GM23248 (cell line): ENCODE measurements around the gene OR8D2. TPM values are rescaled to one million over a fixed set of nuclear protein-coding genes. Genes with fewer than 3 reads are reported as not detected.

ENCODE experiments used
- DNase-seq: peaks from one replicate; pipeline ENCODE4 v3.0.0-alpha.2; 2015
- H2AFZ ChIP-seq: fragments of 200-600 bp; sonication (generic); 2 replicates; pipeline ENCODE4 v1.6.1; 2016; ENCODE audit warnings: antibody characterized with exemption
- H3F3A ChIP-seq: fragments of 200-600 bp; sonication (generic); 2 replicates; pipeline ENCODE4 v1.6.1; 2016; ENCODE audit warnings: mild to moderate bottlenecking, antibody characterized with exemption, mixed run types; ENCODE audit not compliant: insufficient read depth
- H3K27ac ChIP-seq: fragments of 200-600 bp; sonication (generic); 2 replicates; pipeline ENCODE4 v1.5.1; 2016; ENCODE audit warnings: mild to moderate bottlenecking
- H3K27me3 ChIP-seq: fragments of 200-600 bp; sonication (generic); replicated peaks from 2 replicates; pipeline ENCODE4 v1.6.1; 2016; ENCODE audit warnings: mild to moderate bottlenecking; ENCODE audit not compliant: insufficient read depth
- H3K36me3 ChIP-seq: fragments of 200-600 bp; sonication (generic); 2 replicates; pipeline ENCODE4 v1.6.1; 2016; ENCODE audit warnings: low read depth, mild to moderate bottlenecking
- H3K4me1 ChIP-seq: fragments of 200-600 bp; sonication (generic); 2 replicates; pipeline ENCODE4 v1.6.1; 2016; ENCODE audit warnings: mild to moderate bottlenecking; ENCODE audit not compliant: insufficient read depth
- H3K4me2 ChIP-seq: fragments of 200-600 bp; sonication (generic); one replicate; pipeline ENCODE4 v1.6.1; 2016; ENCODE audit warnings: mild to moderate bottlenecking; ENCODE audit not compliant: unreplicated experiment
- H3K4me3 ChIP-seq: fragments of 200-600 bp; sonication (generic); 2 replicates; pipeline ENCODE4 v1.5.1; 2016; ENCODE audit warnings: mild to moderate bottlenecking
- H3K79me2 ChIP-seq: fragments of 200-600 bp; sonication (generic); 2 replicates; pipeline ENCODE4 v1.6.1; 2016; ENCODE audit warnings: mild to moderate bottlenecking; ENCODE audit not compliant: insufficient read depth
- H3K9ac ChIP-seq: fragments of 200-600 bp; sonication (generic); 2 replicates; pipeline ENCODE4 v1.6.1; 2016; ENCODE audit warnings: mild to moderate bottlenecking
- H3K9me2 ChIP-seq: fragments of 200-600 bp; sonication (generic); 2 replicates; pipeline ENCODE4 v1.6.1; 2016; ENCODE audit warnings: mixed run types, mild to moderate bottlenecking, moderate library complexity; ENCODE audit not compliant: insufficient read depth
- H3K9me3 ChIP-seq: fragments of 200-600 bp; sonication (generic); one replicate; pipeline ENCODE4 v1.6.1; 2017; ENCODE audit warnings: low read depth
- H4K20me1 ChIP-seq: fragments of 200-600 bp; sonication (generic); 2 replicates; pipeline ENCODE4 v1.6.0; 2016; ENCODE audit not compliant: insufficient read depth
- EZH2 ChIP-seq: fragments of 200-600 bp; sonication (generic); IDR thresholded peaks from 2 replicates; pipeline ENCODE4 v1.6.1; 2018; ENCODE audit warnings: antibody characterized with exemption, mild to moderate bottlenecking; ENCODE audit not compliant: insufficient read depth, poor library complexity, severe bottlenecking
- EZH2phosphoT487 ChIP-seq: fragments of 200-600 bp; sonication (generic); IDR thresholded peaks from 2 replicates; pipeline ENCODE4 v1.6.1; 2018; ENCODE audit warnings: antibody characterized with exemption, moderate library complexity, mild to moderate bottlenecking, low read depth; ENCODE audit not compliant: insufficient read depth
- WGBS, 2 experiments: methylation state at CpG; one replicate each; pipeline ENCODE4 v1.1.6; 2015 to 2017; ENCODE audit warnings: low lambda C conversion rate in 2 of 2, low coverage in 1 of 2; ENCODE audit errors: missing lambda C conversion rate in 2 of 2; 5-methylcytosine and 5-hydroxymethylcytosine counted together
- in situ Hi-C: fragments of 300-500 bp; cut with MboI; formaldehyde crosslinking; loops from 2 replicates; pipeline ENCODE4 v1.15.0; 2020
- polyA plus RNA-seq: library from polyadenylated mRNA; unstranded; fragments of >200 nt; fragmentation: Nextera tagmentation; extraction: Ambion mirVana; gene quantifications from 2 replicates; pipeline ENCODE4 v1.2.1, GENCODE V29; 2016
- total RNA-seq: library from RNA; depleted of rRNA; stranded (reverse); fragments of >200 nt; shearing (Covaris generic); gene quantifications from 2 replicates; pipeline ENCODE4 v1.2.3, GENCODE V29; 2014; rRNA removed

Gene OR8D2
- total RNA-seq, result not detected in 2 replicates
- polyA plus RNA-seq, result not detected in 2 replicates

- H3K27me3 ChIP-seq, result peaks cover 23% of the 10 kb centered on the region
- WGBS, 2 experiments, result 18 to 26% methylated on average over 1 of the region's 1 CpG
- no peak for TF ChIP-seq EZH2
- TF ChIP-seq EZH2phosphoT487, result no peak
- in situ Hi-C loops, result no loop called here
- no peak for DNase-seq
- H3F3A ChIP-seq, result no peaks in the 10 kb centered on the region
- H3K9ac ChIP-seq, result no peak within 1 kb of the TSS
- no peaks in the 10 kb centered on the region for H3K79me2 ChIP-seq
- H3K9me3 ChIP-seq, result no peaks in the 10 kb centered on the region
- no peak within 1 kb of the TSS for H2AFZ ChIP-seq
- H3K9me2 ChIP-seq, result no peaks in the 10 kb centered on the region
- H3K36me3 ChIP-seq, result no peaks in the 10 kb centered on the region
- no peak within 1 kb of the TSS for H3K4me3 ChIP-seq
- no peaks in the 10 kb centered on the region for H4K20me1 ChIP-seq
- H3K4me1 ChIP-seq, result no peaks in the 10 kb centered on the region
- H3K4me2 ChIP-seq, result no peak within 1 kb of the TSS
- no peak within 1 kb of the TSS for H3K27ac ChIP-seq
Observed at GRCh38 chr11:124320097-124320496, at the start of gene OR8D2. OR8D2 (minus strand) TSS chr11:124320197; CDS start chr11:124320197, 0 bp downstream.

- Histone ChIP-seq H3F3A (no peaks in the 10 kb centered on the region), H3K9ac (no peak overlapping the region), H4K20me1 (no peaks in the 10 kb centered on the region), H3K9me3 (no peaks in the 10 kb centered on the region), H3K4me2 (no peak overlapping the region), H2AFZ (no peak overlapping the region), H3K27me3 (no peaks in the 10 kb centered on the region), H3K9me2 (no peaks in the 10 kb centered on the region), H3K36me3 (no peaks in the 10 kb centered on the region), H3K79me2 (no peaks in the 10 kb centered on the region), H3K4me3 (no peak overlapping the region), H3K27ac (no peak overlapping the region), H3K4me1 (no peaks in the 10 kb centered on the region)
- TF ChIP-seq EZH2phosphoT487 (no peak), EZH2 (no peak)
- 6 to 11% methylated on average over 2 of the region's 2 CpGs for WGBS, 2 experiments
- in situ Hi-C loops, result no loop called here
- no peak for DNase-seq
Observed at GRCh38 chr11:124359566-124359965, 39.6 kb upstream of the OR8D2 start.

- no peak for DNase-seq
- no peak overlapping the region for H3K9ac ChIP-seq
- no peaks in the 10 kb centered on the region for H3K9me2 ChIP-seq
- 7% methylated on average over 3 of the region's 3 CpGs for WGBS, 2 experiments
- no peak overlapping the region for H3K4me2 ChIP-seq
- H3K27me3 ChIP-seq, result 0 out of 2 replicates have a peak, but pooled peaks cover 4% of the 10 kb centered on the region
- no peaks in the 10 kb centered on the region for H3F3A ChIP-seq
- no peaks in the 10 kb centered on the region for H3K9me3 ChIP-seq
- no peak overlapping the region for H3K27ac ChIP-seq
- TF ChIP-seq EZH2phosphoT487 (no peak), EZH2 (no peak)
- H3K4me3 ChIP-seq, result no peak overlapping the region
- H3K36me3 ChIP-seq, result no peaks in the 10 kb centered on the region
- no peaks in the 10 kb centered on the region for H3K79me2 ChIP-seq
- no peaks in the 10 kb centered on the region for H4K20me1 ChIP-seq
- no peak overlapping the region for H2AFZ ChIP-seq
- in situ Hi-C loops, result no loop called here
- H3K4me1 ChIP-seq, result no peaks in the 10 kb centered on the region
Observed at GRCh38 chr11:124346311-124346955, 26.4 kb upstream of the OR8D2 start.

GRCh38 chr11:124344346-124344745 is 24.3 kb upstream of the OR8D2 start:
- in situ Hi-C loops, result no loop called here
- H4K20me1 ChIP-seq, result no peaks in the 10 kb centered on the region
- no peak for TF ChIP-seq EZH2phosphoT487
- TF ChIP-seq EZH2, result no peak
- H3K4me3 ChIP-seq, result no peak overlapping the region
- H3K4me1 ChIP-seq, result no peaks in the 10 kb centered on the region
- no peaks in the 10 kb centered on the region for H3F3A ChIP-seq
- 42 to 46% methylated on average over 5 of the region's 5 CpGs for WGBS, 2 experiments
- no peak overlapping the region for H3K9ac ChIP-seq
- no peaks in the 10 kb centered on the region for H3K9me3 ChIP-seq
- no peaks in the 10 kb centered on the region for H3K9me2 ChIP-seq
- H2AFZ ChIP-seq, result no peak overlapping the region
- H3K36me3 ChIP-seq, result no peaks in the 10 kb centered on the region
- 0 out of 2 replicates have a peak, but pooled peaks cover 4% of the 10 kb centered on the region for H3K27me3 ChIP-seq
- no peak for DNase-seq
- no peaks in the 10 kb centered on the region for H3K79me2 ChIP-seq
- no peak overlapping the region for H3K27ac ChIP-seq
- H3K4me2 ChIP-seq, result no peak overlapping the region

GRCh38 chr11:124340142-124340447 is 20.1 kb upstream of the OR8D2 start:
- Histone ChIP-seq H3K27me3 (0 out of 2 replicates have a peak, but pooled peaks cover 4% of the 10 kb centered on the region), H3K79me2 (no peaks in the 10 kb centered on the region), H3F3A (no peaks in the 10 kb centered on the region), H3K9ac (no peak overlapping the region), H3K4me1 (no peaks in the 10 kb centered on the region), H3K27ac (no peak overlapping the region), H3K4me2 (no peak overlapping the region), H3K9me2 (no peaks in the 10 kb centered on the region), H2AFZ (no peak overlapping the region), H3K36me3 (no peaks in the 10 kb centered on the region), H3K4me3 (no peak overlapping the region), H3K9me3 (no peaks in the 10 kb centered on the region), H4K20me1 (no peaks in the 10 kb centered on the region)
- DNase-seq, result no peak
- 26 to 29% methylated on average over 2 of the region's 2 CpGs for WGBS, 2 experiments
- TF ChIP-seq EZH2 (no peak), EZH2phosphoT487 (no peak)
- in situ Hi-C loops, result no loop called here
